DMS114 treated with DMSO at 0.1 percent for 48 hours (cell line): ENCODE data around the gene NECAB3.
A peak's percentile ranks its signal among the peaks of the same experiment; 100 is the strongest.

Experiments
- DNase-seq: peaks from one replicate; lab custom pipeline; 2025; ENCODE audit not compliant: unreplicated experiment; lab: John Stamatoyannopoulos, UW

The NECAB3 gene

DNA sequence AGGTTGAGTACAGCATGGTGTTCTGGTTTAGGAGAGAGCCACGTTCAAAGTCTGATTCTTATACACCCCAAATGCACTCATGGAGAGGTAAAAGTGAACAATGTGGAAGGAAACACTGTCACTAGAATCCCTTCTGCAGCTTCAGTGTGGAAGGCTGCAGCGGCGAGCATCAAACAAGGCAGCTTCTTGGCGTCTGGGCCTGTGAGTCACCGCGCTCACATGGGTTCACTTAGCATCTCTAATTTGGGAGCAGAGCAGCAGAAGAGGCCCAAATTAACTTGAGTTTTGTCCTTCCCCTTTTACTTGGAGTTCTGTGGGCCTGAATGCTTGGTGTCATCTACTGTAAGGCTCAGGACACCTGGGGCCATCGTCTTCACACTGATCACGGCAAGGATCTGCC, 22.9 kb upstream of the NECAB3 start:
- DNase-seq, result no peak

DNA sequence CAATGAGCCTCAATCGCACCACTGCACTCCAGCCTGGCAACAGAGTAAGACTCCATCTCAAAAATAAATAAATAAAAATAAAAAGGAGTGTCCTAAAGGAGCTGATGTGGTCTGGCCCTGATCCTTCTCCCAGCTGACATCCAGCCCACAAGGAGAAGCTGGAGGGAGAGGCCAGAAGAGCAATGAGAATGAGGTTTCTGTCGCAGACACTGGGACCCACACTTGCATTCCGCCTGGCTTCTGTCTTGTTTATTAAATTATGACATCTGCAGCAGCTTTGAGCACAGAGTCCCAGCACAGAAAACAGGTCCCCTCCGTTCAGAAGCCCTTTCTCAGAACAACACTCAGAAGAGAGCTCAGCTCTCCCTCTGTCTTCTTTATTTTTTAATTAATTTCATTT, 22.2 kb upstream of the NECAB3 start:
- no peak for DNase-seq

DNA sequence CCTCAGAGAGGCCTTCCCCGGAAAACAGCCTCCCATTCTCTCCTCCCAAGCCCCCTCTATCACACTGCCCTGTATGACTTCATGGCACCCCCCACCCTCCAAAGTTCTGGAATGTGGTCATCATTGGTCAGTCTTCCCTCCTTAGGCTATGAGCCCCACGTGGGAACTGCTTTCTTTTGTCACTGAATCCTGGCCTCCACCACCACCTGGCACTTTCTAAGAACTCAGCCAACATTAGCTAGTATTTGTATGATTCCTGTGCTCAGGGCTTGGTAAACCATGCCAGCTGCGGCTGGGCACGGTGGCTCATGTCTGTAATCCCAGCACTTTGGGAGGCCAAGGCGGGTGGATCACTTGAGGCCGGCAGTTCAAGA, 20.4 kb upstream of the NECAB3 start:
- no peak for DNase-seq

DNA sequence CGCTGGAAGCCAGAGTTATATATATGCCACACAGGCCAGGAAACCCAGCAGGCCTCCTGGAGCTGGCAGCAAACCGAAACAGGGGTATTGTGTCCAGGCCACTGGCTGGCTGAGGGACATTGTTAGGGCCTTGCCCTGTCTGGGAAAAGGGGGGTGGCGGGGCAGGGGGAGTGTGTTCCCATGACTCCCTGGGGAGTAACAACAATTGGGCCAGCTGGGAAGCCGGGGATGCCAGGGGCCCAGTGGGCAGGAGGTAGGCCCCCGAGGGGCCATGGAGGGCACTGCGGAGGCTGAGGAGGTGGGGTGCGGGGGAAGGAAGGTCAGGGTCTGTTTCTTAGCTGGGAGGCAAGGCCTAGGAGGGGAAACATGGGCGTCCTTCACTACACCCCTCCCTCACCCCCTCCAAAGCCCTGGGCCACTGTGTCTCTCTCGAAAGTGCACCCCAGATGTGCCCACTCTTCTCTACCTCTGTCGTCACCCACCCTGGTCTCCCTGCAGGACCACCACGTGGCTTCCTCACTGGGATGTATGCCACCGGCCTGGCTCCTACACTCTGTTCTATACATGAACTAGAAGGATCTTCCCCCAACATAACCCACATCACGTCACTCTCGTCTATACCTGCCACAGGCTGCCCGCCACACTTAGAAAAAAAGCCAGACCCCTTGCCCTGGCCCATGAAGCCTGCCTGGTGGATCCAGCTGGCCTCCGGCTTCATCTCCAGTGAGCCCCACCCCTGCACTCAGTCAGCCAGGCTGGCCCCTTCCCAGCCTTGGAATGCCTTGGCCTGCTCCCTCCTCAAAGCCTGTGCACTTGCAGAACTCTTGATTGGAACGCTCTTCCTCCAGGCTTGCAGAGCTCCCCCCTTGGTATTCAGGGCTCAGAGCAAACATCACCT, 19.8 kb upstream of the NECAB3 start:
- no peak for DNase-seq

DNA sequence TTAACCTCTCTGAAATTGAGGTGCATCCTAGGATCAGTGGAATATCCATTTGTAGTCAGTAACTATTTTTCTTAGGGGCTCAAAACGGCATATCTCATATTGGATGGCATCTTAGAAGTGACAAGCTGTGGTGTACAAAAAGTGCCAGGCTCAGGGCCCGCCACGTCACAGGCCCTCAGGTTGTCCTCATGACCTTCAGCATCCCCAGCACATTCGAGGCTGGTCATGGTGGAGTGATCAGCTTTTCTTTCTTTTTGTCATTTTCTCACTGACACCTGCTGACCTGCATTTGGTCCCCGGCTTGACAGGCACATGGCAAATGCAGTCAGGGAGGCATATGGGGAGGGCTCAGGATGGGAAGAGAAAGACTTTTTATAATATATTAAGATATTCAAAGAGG, 19.1 kb upstream of the NECAB3 start:
- no peak for DNase-seq

DNA sequence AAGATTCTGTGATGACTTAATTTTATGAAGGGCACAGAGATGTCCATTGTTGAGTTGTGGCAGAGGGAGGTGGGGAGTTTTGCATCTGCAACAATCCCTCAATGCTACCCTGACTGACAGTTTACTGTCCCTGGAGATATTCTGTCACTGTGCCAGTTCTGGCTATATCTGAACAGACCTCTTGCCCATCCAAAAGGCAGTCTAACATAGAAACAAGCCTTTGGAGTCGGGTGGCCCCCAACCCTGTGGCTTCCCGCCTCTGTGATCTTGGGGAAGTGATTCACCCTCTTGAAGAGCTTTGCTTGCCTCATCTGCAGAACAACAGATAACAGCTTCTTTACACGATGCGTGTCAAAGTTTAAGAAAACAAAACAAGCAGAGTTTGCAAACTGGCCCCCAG, 15.7 kb upstream of the NECAB3 start:
- DNase-seq, result no peak

DNA sequence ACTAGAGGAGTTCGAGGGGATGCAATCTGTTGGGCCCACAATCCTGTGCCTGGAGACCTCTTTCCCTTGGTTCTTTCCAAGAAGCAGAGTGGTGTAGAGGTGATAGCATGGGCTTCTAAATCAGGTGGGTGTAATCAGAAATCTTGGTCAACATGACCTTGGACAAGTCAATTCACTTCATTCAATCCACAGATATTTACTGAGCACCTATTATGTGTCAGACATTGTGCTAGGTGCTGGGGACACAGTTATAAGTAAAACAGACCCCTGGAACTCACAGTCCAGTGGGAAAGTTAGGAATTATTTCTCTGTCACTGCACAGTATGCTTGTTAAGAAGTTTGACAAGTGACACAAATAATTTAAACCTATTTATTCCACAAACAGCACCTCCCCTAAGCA, 15.3 kb upstream of the NECAB3 start:
- DNase-seq, result no peak

DNA sequence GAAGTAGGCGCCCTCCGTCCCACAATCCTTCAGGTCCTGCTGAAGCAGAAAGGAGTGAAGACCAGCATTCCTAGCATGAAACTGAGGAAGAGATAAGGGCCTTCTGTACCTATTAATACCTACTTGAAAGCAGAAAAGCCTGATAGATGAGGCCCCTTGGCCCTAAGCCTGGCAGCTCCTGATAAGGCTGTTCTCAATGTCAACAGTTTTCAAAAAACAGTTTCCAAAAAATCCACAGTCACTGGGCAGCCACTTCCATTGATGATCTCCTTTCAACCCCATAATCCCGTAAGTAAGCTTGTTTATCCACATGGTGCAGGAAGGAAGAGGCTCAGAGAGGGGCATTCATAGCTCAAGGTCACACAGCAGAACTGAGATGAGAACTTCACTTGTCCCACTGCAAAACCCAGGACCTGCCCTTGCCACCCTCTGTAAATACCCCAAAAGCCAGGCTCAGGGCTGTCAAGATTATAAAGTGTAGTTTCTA, 14.8 kb upstream of the NECAB3 start:
- no peak for DNase-seq

DNA sequence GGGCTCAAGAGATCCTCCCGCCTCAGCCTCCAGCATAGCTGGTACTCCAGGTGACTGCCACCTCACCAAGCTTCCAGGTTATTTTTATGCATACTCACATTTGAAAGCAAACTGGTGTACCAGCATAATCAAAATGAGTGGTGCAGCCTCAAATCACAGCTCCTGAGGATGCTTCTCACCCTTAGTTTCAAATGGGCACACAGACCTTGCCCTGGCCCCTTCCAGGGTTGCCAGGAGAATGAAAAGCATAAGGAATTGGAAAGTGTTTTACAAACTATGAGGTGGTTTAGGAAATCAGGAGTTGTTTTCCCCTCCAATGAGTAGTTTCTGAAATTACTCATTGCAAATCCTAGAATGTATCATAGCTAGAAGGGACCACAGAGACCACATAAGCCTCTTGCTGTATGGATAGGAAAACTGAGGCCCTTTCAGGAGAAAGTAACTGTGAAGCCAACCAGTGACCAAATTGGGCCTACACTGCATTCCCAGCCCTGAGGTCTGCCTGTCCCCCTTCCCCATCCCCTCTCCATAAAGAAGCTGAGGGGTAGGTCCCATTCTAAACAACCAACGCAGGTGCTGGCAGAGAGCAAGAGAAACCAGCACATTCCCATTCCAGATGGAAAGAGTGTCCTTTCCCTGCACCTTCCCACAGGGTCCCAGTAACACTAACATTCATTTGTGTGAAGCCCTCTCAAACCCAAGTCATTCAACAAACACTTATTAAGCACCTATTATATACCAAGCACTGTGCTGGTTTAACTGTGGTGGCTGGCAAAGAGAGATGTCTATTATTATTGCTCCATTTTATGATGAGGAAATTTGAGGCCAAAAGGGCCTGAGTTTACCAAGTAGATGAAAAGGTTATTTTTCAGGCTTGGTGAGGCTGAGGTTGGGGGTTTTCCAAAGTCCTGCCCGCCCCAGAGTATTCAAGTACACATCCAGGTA, 14.0 kb upstream of the NECAB3 start:
- DNase-seq, result no peak

DNA sequence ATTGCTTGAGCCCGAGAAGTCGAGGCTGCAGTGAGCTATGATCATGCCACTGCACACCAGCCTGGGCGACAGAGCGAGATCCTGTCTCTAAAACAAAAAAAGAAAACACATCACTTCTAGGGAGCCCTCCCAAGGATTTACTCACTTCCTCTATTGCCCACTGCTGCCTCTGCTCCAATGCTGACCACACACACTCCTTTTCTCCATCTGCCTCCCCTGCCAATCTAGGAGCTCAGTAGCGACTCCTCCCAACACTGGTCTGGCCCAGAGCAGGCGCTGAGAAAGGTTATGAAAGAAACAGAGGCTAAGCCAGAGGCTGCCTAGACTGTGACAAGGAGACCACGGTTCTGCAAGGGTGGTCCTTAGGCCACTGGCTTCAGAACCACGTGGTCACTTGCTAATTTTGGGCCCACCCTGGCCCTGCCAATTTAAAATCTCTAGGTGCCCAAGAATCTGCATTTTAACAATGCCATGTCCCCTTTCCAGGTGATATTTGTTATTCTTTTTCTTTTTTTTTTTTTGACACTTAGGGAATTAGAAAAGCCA, 13.2 kb upstream of the NECAB3 start:
- no peak for DNase-seq

DNA sequence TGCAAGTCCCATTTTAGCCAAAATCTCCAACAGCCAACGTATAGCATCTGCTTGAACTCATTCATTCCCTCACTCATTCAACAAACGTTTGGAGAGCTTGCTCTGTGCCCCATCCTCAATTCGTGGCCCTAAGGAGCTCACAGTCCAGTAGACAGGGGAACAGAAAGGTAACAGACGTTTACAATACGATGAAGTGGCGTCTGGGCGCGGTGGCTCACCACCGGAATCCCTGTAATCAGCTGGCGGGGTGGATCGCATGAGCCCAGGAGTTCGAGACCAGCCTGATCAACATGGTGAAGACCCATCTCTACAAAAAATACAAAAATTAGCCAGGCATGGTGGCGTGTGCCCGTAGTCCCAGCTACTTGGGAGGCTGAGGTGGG, 12.7 kb upstream of the NECAB3 start:
- no peak for DNase-seq

DNA sequence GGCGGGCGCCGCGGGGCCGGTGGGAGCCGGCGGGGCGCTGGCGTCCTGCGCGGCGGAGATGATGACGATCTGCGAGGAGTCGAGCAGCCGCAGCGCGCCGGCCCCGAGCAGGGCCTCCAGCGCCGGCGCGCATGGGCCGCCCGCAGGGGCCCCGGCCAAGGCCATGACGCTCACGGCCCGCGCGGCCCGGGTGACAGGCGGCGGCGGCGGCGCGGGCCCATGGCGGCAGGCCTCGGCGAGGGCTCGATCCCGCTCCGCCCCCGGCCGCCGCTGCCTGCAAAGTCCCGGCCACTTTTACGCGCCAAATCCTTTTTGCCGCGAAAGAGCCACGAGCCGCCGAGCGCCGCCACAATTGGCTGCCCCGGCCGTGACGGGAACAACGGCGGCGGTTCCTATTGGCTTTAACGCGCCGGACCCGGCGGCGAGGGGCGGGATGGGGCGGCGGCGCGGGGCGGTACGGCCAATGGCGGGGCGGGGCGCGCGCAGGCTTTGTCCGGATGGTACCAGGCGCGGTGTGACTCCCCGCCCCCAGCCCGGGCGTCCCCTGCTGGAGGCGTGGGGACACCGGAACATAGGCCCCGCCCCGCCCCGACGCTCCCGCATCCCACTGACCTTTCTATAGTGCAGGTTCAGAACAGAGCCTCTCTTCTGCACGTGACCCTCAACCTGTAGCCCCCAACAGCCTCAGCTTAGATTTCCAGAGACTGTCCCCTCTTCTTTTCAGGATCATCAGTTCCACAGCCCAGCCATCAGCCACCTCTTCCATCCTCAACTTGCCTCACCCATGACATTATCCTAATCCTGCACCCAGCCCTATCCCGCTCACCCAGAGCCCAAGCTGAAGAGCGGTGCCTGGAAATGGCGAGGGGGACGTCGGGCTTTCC, 12.1 kb upstream of the NECAB3 start, which contains the start of gene E2F1:
Gene E2F1 (minus strand): TSS at position 286 of the 884 bp plus-strand sequence. CDS start 121 bp downstream, at position 165.
- DNase-seq, result peak; percentile 84

DNA sequence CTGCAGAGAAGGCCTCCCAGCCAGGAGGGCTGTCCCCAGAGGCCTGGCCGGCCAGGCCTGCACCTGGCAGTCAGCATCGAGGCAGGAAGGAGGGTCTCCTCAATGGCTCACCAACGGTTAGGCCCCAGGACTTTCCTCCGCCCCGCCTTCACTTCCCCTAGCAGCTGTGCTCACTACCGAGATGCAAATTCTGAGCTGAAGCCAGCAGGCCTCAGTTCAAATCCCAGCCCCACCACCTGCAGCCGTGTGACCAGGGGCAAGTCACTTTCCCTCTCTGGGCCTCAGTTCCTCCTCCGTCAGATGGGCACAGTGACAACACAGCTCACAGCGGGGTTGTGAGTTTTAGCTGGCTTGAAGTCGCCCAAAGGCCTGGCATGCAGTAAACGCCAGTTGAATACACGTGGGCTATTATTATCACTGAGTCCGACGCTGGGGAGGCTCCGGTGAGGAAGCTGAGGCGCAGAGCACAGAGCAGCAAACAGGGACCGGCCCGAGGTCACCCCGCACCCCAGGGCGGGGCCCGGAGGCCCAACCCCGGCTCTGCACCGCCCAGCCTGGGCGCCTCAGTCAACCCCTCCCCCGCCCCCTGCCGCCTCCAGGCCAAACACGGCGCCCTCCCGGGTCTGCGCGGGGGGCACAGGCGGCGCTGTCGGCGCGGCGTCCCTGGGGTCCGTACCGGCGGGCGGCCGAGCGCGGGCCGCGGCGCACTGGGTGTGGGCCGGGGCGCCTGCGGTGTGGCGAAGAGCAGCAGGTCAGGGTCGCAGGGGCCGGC, 11.3 kb upstream of the NECAB3 start:
- DNase-seq, result no peak

DNA sequence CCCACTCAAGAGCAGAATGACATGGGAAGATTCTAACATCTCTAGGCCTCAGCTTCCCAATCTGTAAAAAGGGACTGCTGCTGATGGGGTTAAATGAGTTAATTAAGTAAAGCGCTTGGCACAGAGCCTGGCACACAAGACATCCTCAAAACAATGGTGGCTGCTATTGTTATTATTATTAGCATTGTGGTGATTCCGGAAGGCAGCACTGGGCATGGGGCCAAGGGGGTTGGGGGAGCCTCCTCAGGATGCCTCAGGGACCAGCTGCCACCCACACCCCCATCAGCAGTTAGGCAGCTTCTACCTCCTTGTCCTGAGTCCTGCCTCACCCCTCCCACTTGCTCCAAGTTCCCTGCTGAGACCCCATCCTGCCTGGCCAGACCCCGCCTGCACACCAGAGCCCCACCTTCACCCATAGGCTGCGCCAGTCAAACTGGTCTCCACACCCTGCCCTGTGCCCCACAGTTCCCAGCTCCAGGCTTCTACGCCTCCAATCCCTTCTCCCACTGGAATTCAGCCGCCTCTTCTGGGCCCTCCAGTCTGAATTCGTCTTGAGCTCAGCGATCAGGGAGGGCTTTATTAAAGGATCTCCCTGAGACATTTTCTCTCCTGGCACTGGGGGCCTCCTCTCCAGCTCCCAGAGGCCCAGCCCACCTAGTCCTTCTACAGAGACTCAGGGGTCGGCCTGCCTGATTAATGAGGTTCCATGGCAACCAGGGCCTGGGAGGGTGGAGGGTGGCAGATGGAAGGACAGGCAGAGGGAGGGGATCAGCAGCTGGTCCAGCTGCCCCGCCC, 10.5 kb upstream of the NECAB3 start:
- no peak for DNase-seq

DNA sequence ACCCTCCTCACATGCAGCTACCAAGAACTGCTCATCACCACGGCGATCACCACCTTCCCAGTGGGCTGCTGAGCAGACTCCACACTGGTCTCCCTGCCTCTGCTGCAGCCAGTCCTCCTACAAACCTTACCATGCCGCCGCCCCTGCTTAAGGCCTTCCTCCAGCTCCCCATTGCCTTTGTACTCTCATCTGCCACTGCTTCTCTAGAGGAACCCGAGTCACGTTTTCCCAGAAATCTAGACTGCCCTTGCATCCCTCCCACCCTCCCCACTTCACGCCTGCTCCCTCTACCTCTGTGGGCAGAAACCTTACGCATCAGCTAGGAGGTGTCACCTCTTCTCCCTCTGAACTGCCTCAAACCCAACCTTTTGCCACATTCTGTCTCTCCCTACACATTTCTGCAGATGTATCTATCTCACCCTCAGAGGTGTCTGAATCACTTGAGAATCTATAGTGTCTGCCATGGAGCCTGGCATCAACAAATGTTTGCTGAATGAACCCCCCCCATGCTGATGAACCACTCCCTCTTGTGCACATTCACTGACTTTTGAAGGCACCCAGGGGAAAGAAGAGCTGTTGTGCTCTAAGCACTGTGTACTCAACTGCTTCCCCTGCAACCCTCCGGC, 7.6 kb upstream of the NECAB3 start:
- DNase-seq, result no peak

DNA sequence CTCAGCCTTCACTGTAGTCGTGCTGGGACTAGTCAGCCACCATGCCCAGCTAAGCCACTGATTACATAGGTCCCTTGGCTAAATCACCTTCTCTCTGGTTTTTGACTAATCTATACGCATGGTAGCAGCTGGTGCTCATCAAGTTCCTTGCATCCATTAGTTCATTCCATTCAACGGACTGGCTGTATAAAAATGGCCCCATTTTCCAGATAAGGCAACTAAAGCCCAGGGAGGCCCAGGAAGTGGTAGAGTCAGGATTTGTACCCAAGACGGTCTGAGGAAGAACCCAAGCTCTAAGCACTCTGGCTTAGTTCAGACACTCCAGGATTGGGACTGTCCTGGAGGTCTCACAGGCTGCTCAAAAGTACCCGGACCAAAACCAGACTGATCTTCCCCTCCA, 7.1 kb upstream of the NECAB3 start:
- no peak for DNase-seq

DNA sequence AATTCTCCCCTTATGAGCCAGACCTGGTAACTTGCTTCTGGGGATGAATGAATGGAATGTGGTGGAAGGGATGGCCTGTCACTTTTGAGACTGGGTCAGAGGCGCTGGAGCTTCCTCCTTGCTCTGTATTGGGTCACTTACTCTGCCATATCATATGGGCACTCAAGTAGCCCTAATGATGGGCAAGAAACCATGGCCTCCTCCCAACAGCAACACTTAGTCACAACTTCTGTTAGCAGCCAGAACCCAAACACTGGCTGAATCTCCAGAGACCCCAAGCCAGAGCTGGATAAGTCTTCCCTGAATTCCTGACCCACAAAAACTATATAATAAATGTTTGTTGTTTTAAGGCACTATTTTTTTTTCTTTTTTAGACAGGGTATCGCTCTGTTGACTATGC, 6.5 kb upstream of the NECAB3 start:
- DNase-seq, result no peak

DNA sequence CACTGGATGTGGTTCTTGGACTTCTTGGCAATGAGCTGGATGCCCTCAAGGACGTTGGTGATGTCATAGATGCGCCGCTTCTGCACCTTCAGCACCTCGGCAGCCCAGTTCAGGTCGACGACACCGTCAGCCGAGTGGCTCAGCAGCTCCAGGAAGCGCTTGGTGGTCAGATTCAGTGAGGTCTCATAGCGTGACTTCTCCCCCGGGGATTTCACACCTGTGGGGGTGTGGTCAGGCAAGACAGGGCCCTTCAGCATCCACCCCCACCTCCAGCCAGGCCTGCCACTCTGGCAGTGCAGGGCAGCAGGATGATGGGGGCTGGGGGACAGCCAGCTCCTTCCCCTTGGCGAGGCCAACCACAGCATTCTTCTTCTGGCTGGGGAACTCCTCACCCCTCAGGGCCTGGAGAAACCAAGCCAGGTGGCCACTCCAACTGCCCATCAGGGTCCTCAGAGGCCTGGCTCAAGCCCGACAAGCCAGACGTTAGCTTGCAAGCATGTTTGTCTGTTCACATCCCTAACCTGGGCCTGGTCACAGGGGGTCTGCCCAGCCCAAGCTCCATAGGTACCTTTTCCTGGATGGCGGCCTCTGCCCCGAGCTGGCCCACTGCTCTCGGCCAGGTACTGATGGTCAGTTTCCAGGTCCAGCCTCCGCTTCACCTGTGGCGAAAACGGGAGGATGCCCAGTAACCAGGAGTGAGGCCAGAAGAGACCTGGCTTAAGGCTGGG, 5.7 kb upstream of the NECAB3 start:
- no peak for DNase-seq
